Right atrium auricular region (tissue), 2 donors: Measurements from ENCODE around the gene JAKMIP2. TPM values are rescaled to one million over a fixed set of nuclear protein-coding genes. Genes with fewer than 3 reads are reported as not detected.
"Not testable (repeated sequence)": the region's sequence is repeated elsewhere in the genome, so short reads cannot be mapped to it uniquely, and the experiment has no call there.

Experiments used
- DNase-seq: peaks from one replicate; pipeline ENCODE4 v3.0.0-alpha.2; 2019; ENCODE audit warnings: low spot score
- H3K27ac ChIP-seq, 2 donors: fragments of 200-600 bp; sonication (generic); 1 replicate in 1 of 2; 2 replicates in 1 of 2; pipeline ENCODE4 v1.5.1; 2016 to 2019
- H3K27me3 ChIP-seq, 2 donors: fragments of 200-600 bp; sonication (generic); one replicate each; pipeline versions ENCODE4 v1.5.1 to v1.6.0; 2017 to 2019
- H3K36me3 ChIP-seq: fragments of 200-600 bp; sonication (generic); one replicate; pipeline ENCODE4 v1.5.1; 2016
- H3K4me1 ChIP-seq, 2 donors: fragments of 200-600 bp; sonication (generic); one replicate each; pipeline versions ENCODE4 v1.5.1 to v1.6.0; 2017 to 2019
- H3K4me3 ChIP-seq, 2 donors: fragments of 200-600 bp; sonication (generic); 1 replicate in 1 of 2; 2 replicates in 1 of 2; pipeline ENCODE4 v1.5.1; 2017 to 2019; ENCODE audit warnings: mild to moderate bottlenecking in 1 of 2, moderate library complexity in 1 of 2
- H3K9me3 ChIP-seq, 2 donors: fragments of 200-600 bp; sonication (generic); one replicate each; pipeline ENCODE4 v1.5.1; 2019
- CTCF ChIP-seq, 2 donors: fragments of 200-600 bp; sonication (generic); IDR thresholded peaks; one replicate each; pipeline ENCODE4 v1.5.1; 2019; ENCODE audit warnings: antibody characterized with exemption in 2 of 2
- total RNA-seq, 2 donors: library from RNA; depleted of rRNA; stranded (reverse); fragments of >200 nt; gene quantifications; one replicate each; pipeline ENCODE4 v1.1.0, GENCODE V29; 2016

The JAKMIP2 gene
- under 1 TPM; 0.16 to 0.33 TPM for total RNA-seq

- DNase-seq, result peak; percentile 58
- Histone ChIP-seq H3K4me1 (no peaks in the 10 kb centered on the region), H3K36me3 (no peaks in the 10 kb centered on the region), H3K27ac (peak within 1 kb of the TSS in 1 of 2 donors; percentile 18), H3K9me3 (no peaks in the 10 kb centered on the region), H3K4me3 (peak within 1 kb of the TSS; percentile 0 to 26), H3K27me3 (no peaks in the 10 kb centered on the region)
- no peak for TF ChIP-seq CTCF (IDR thresholded peaks at IDR 0.05)
Observed at GRCh38 chr5:147782110-147783028, at the start of gene JAKMIP2. Gene JAKMIP2, minus strand, starts transcription at chr5:147782728. Its CDS starts 110,922 bp downstream, at chr5:147671806.

- H3K27me3 ChIP-seq, result no peaks in the 10 kb centered on the region
- H3K9me3 ChIP-seq, result no peaks in the 10 kb centered on the region
- H3K4me3 ChIP-seq, result no peak within 1 kb of the TSS
- TF ChIP-seq CTCF (IDR thresholded peaks at IDR 0.05), result no peak
- H3K4me1 ChIP-seq, result no peaks in the 10 kb centered on the region
- H3K36me3 ChIP-seq, result no peaks in the 10 kb centered on the region
- H3K27ac ChIP-seq, result no peak within 1 kb of the TSS
- DNase-seq, result no peak
Observed at GRCh38 chr5:147831465-147831864, 48.9 kb upstream of the JAKMIP2 start, which contains the start of gene SPINK1. Gene SPINK1, minus strand, starts transcription at chr5:147831671. Its CDS starts 94 bp downstream, at chr5:147831577.

DNA sequence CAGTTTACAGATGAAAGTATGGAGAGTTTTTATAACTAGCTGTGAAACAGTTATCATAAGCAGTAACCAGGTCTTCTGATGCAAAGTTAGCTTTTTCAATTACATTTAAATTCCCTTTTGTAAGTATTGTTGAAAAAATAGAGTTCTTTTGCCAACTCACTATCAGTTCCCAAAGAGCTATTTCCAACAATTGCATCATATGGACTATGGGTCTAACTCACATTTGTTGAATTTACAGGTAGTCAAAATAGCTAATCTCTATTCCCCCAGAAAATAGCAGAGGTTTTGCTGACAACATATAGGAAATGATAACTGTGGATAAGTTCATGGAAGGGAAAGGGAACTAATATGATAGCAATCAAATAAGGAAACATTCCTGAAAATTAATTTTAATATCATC is 47.5 kb upstream of the JAKMIP2 start:
- H3K27me3 ChIP-seq, result no peaks in the 10 kb centered on the region
- no peak for DNase-seq
- H3K9me3 ChIP-seq, result no peaks in the 10 kb centered on the region
- no peak overlapping the region for H3K4me3 ChIP-seq
- TF ChIP-seq CTCF (IDR thresholded peaks at IDR 0.05), result no peak
- no peaks in the 10 kb centered on the region for H3K4me1 ChIP-seq
- H3K36me3 ChIP-seq, result no peaks in the 10 kb centered on the region
- no peak overlapping the region for H3K27ac ChIP-seq

- DNase-seq, result not testable (repeated sequence)
Observed at GRCh38 chr5:147827017-147827416, 44.5 kb upstream of the JAKMIP2 start.

GRCh38 chr5:147826361-147826760 is 43.8 kb upstream of the JAKMIP2 start:
- Histone ChIP-seq H3K9me3 (no peaks in the 10 kb centered on the region), H3K4me1 (no peaks in the 10 kb centered on the region), H3K27me3 (no peaks in the 10 kb centered on the region), H3K4me3 (no peak overlapping the region), H3K27ac (no peak overlapping the region), H3K36me3 (no peaks in the 10 kb centered on the region)
- DNase-seq, result no peak
- no peak for TF ChIP-seq CTCF (IDR thresholded peaks at IDR 0.05)

More at GRCh38 chr5:147827017-147827416, 44.5 kb upstream of the JAKMIP2 start:
- H3K9me3 ChIP-seq, H3K36me3 ChIP-seq, H3K4me3 ChIP-seq, H3K27me3 ChIP-seq, H3K27ac ChIP-seq, H3K4me1 ChIP-seq: not testable (repeated sequence)

- Histone ChIP-seq H3K4me1 (no peaks in the 10 kb centered on the region), H3K27ac (no peak overlapping the region), H3K9me3 (no peaks in the 10 kb centered on the region), H3K36me3 (no peaks in the 10 kb centered on the region), H3K27me3 (no peaks in the 10 kb centered on the region), H3K4me3 (no peak overlapping the region)
- DNase-seq, result no peak
- peak; percentile 73 to 92 for TF ChIP-seq CTCF (IDR thresholded peaks at IDR 0.05)
Observed at GRCh38 chr5:147822686-147823491, 40.4 kb upstream of the JAKMIP2 start.

DNA sequence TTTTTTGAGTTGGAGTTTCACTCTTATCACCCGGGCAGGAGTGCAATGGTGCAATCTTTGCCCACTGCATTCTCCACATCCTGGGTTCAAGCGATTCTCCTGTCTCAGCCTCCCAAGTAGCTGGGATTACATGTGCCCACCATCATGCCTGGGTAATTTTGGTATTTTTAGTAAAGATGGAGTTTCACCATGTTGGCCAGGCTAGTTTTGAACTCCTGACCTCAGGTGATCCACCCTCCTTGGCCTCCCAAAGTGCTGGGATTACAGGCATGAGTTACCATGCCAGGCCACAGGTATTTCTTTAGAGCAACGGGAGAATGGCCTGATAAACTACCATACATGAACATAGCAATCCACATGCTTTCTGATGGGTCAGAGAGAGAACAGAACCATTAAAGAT is 39.7 kb upstream of the JAKMIP2 start:
- not testable (repeated sequence) for H3K27ac ChIP-seq, H3K36me3 ChIP-seq, H3K9me3 ChIP-seq, H3K4me1 ChIP-seq, H3K4me3 ChIP-seq, H3K27me3 ChIP-seq, DNase-seq
